Stimulated activated CD8-positive, alpha-beta memory T cell treated with anti-CD3 and anti-CD28 coated beads, Interleukin-7, amount 100 ng/mL, for 48 hours (primary cell): ENCODE measurements around the gene KCNE3.
A peak's percentile ranks its signal among the peaks of the same experiment; 100 is the strongest.

ENCODE experiments used
- DNase-seq, 2 donors: peaks; one replicate each; pipeline ENCODE4 v3.0.0-alpha.2; 2020; ENCODE audit warnings: low read depth in 1 of 2; ENCODE audit errors: extremely low read depth in 1 of 2

Gene KCNE3

GRCh38 chr11:74466916-74467885 is at the start of gene KCNE3:
Gene KCNE3, minus strand, starts transcription at chr11:74467549. Its CDS starts 9,986 bp downstream, at chr11:74457563.
- no peak for DNase-seq

- no peak for DNase-seq
Observed at GRCh38 chr11:74507582-74507981, 40.2 kb upstream of the KCNE3 start.

GRCh38 chr11:74506823-74507222 is 39.5 kb upstream of the KCNE3 start:
- DNase-seq: no peak

DNA sequence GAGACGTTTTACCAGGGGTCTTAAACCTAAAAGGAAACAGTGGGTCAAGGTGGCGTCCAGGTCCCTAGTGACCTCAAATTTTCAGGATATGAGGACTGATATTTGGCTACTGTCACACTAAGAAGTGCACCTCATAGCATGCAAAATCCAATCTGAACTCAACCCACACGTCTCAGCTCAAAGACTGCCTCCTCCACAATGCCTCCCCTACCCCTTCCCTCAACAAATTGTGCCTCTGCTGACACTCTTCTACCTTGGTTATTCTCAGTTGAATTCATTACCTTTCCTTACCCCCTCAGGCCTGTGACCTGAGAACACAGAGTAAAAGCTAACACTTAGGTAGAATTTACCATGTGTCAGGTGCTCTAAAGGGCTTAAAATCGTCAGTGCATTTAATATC is 38.6 kb upstream of the KCNE3 start:
- no peak for DNase-seq

GRCh38 chr11:74504100-74504691 is 36.8 kb upstream of the KCNE3 start:
- DNase-seq: no peak

DNA sequence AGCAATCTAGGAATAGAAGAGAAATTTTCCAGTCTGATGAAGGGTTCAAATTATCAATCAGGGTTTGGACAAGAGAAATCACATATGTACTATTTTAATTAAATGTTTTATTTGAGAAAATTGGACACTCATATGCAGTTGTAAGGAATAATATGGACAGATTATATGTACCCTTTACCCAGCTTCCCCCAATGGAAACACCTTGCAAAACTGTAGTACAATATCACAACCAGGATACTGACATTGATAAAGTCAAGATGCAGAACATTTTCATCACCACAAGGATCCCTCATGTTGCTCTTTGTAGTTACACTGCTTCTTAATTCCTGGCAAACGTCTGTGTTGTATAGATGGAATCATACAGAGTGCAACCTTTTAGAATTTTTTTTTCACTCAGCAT is 27.6 kb upstream of the KCNE3 start:
- no peak for DNase-seq

GRCh38 chr11:74493791-74494630 is 26.7 kb upstream of the KCNE3 start:
- no peak for DNase-seq

- DNase-seq: peak; percentile 96 to 98
Observed at GRCh38 chr11:74492974-74493790, 25.8 kb upstream of the KCNE3 start, which contains the start of gene LIPT2. Gene LIPT2, minus strand, starts transcription at chr11:74493724. Its CDS starts 21 bp downstream, at chr11:74493703.

- DNase-seq: no peak
Observed at GRCh38 chr11:74492084-74492483, 24.7 kb upstream of the KCNE3 start.

DNA sequence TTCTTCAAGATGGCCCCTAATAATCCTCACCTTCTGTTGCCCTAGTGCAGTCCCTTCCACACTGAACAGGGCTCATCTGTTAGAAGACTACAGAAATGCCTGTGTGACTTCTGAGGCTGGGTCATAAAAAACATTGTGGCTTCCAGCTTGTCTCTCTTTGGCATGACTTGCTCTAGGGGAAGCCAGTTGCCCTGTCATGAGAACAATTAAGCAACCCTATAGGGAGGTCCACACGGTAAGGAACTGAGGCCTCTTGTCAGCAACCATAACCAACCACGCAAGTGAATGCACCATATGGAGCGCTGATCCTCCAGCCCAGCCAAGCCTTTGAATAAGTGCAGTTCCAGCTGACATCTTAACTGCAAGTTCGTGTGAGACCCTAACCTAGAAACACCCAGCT is 23.6 kb upstream of the KCNE3 start:
- DNase-seq: no peak

DNA sequence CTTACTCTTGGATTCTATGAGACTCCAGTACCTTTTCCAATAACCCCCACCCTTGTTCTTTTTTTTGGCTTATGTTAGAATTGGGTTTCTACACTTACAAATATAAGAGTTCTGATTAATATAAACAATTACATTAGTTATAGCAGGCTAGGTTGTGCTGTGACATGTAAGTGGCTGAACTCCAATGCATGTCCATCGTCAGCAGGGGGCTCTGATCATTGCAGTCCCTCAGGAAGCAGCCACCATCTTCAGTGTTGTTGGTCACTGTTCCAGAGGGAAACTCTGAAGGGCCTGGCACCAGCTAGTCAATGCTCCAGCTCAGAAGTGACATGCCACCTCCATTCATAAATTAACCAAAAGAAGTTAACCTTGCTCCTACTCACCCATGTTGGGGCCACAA is 20.5 kb upstream of the KCNE3 start:
- DNase-seq: no peak

DNA sequence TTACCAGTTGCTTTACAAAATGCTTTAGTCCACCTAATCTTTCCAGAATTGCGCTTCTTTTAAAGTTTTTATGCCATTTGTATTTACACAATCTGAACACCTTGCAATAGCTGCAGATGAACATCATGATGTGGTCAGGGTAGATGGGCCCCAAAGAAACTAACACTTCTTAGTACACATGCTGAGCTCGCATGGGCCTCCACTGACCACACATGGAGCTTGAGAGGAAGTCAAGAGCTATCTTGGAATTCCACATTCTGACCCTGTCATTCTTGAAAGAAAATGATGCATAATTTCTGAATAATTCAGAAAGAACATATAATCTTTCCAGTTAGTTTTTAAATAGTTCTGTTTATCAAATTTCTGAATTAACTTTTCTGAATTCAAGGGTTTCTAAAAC is 18.5 kb upstream of the KCNE3 start:
- DNase-seq: no peak

- DNase-seq: no peak
Observed at GRCh38 chr11:74480688-74481417, 13.5 kb upstream of the KCNE3 start.

- DNase-seq: no peak
Observed at GRCh38 chr11:74479732-74480123, 12.4 kb upstream of the KCNE3 start.

GRCh38 chr11:74478877-74479731 is 11.8 kb upstream of the KCNE3 start:
- DNase-seq: no peak

DNA sequence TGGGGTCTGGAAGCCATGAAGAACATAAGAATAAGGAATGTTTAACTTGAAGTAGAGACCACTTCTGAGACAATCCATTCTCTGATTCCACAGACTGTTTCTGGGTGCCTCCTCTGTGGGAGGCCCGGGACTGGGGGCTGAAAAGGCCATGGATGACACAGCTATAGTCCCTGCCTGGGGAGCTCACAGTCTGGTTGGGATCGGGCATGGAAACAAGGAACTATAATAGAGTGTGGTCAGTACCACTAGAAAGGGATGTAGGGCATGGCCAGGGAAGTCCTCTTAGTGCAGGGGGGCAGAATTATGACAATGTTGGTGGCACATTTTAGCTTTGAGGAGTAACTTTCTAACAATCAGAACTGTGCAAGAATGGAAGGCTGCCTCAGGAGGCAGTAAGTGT is 9.2 kb upstream of the KCNE3 start:
- DNase-seq: no peak

DNA sequence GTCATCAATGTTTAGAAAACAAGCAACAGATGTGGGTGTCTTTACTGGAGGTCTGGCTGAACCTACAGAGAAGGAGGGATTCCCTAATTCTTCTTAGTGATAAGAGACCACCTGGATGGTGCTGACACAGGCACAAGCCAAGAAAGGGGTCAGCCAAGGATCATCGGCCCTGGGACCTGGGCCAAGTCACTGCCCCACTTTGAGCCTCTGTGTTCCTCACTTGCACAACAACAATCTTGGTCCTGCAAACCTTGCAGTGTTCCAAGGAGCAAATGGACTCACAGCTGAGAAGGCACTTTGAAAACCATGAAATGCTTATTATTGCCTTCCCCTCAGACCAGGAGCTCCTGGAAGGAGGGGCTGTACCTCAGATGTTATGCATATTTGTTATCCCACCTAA is 7.0 kb upstream of the KCNE3 start:
- no peak for DNase-seq

- no peak for DNase-seq
Observed at GRCh38 chr11:74473382-74474173, 6.2 kb upstream of the KCNE3 start.
